Ishikawa (cell line): ENCODE measurements around the gene DNAJC17.

Source experiments
- CREB1 ChIP-seq: IDR thresholded peaks from 2 replicates; pipeline ENCODE4 v1.6.1; 2012; ENCODE audit warnings: low read depth
- EP300 ChIP-seq: IDR thresholded peaks from 2 replicates; pipeline ENCODE4 v1.6.1; 2012; ENCODE audit warnings: borderline replicate concordance
- FOXM1 ChIP-seq: IDR thresholded peaks from 2 replicates; pipeline ENCODE4 v1.6.1; 2012; ENCODE audit warnings: low read depth, borderline replicate concordance
- MAX ChIP-seq: IDR thresholded peaks from 2 replicates; pipeline ENCODE4 v1.6.1; 2012
- NFIC ChIP-seq: IDR thresholded peaks from 2 replicates; pipeline ENCODE4 v1.6.1; 2012
- RAD21 ChIP-seq: IDR thresholded peaks from 2 replicates; pipeline ENCODE4 v1.6.1; 2012; ENCODE audit warnings: low read depth
- REST ChIP-seq: IDR thresholded peaks from 2 replicates; pipeline ENCODE4 v1.6.1; 2012; ENCODE audit warnings: low read depth, mild to moderate bottlenecking
- TAF1 ChIP-seq: IDR thresholded peaks from 2 replicates; pipeline ENCODE4 v1.6.1; 2012; ENCODE audit warnings: low read depth, mild to moderate bottlenecking
- TCF12 ChIP-seq: IDR thresholded peaks from 2 replicates; pipeline ENCODE4 v1.6.1; 2012; ENCODE audit warnings: low read depth
- USF1 ChIP-seq: IDR thresholded peaks from 2 replicates; pipeline ENCODE4 v1.6.1; 2012
- ZBTB7A ChIP-seq: IDR thresholded peaks from 2 replicates; pipeline ENCODE4 v1.6.1; 2012; ENCODE audit warnings: low read depth

DNA sequence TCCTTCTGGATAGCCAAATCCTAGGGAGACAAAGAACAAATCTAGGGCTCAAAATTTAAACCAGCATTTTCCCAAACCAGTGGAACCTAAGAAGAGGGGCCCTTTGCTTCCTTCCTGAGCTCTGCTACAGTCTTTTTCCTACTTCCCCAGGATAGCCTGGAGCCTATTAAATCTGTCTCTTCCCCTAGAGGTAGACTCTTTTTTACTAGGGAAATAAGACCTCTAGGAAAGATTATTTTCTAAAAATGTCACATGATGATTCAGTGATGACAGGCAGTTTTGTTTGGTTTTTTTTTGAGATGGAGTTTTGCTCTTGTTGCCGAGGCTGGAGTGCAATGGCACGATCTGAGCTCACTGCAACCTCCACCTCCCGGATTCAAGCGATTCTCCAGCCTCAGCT, 70.7 kb downstream of the DNAJC17 start:
- TF ChIP-seq REST (no peak), USF1 (no peak), MAX (no peak), EP300 (no peak), RAD21 (no peak), FOXM1 (no peak), CREB1 (no peak), TCF12 (no peak), NFIC (no peak), ZBTB7A (no peak), TAF1 (no peak)
